SH-SY5Y (cell line): ENCODE data around the gene MACROD2.

Source experiments
- GATA2 ChIP-seq: IDR thresholded peaks from 2 replicates; pipeline ENCODE4 v1.6.1; 2011; ENCODE audit warnings: mild to moderate bottlenecking, low read depth, low read length
- GATA3 ChIP-seq: IDR thresholded peaks from 2 replicates; pipeline ENCODE4 v1.6.1; 2011; ENCODE audit warnings: low read depth, mild to moderate bottlenecking, low read length, moderate library complexity

- TF ChIP-seq GATA2 = peak; percentile 41; the same call in 1 of the 2 replicates
- peak; percentile 82 for TF ChIP-seq GATA3
Observed at GRCh38 chr20:14992961-14993360, 997.6 kb downstream of the MACROD2 start.
